HG02938 (cell line): ENCODE measurements around the gene VAT1L.

Source experiments
- ATAC-seq: cut with Tn5 transposase; IDR thresholded peaks from one replicate; pipeline ENCODE4 v1.9.1; 2021; ENCODE audit warnings: mild to moderate bottlenecking, moderate library complexity; ENCODE audit not compliant: unreplicated experiment

The VAT1L gene

GRCh38 chr16:77905374-77905920, 117.1 kb downstream of the VAT1L start:
- ATAC-seq, result no peak

GRCh38 chr16:77910021-77910420, 121.7 kb downstream of the VAT1L start:
- ATAC-seq, result no peak

- ATAC-seq, result no peak
These were observed 124.3 kb downstream of the VAT1L start for GRCh38 chr16:77912617-77913016.

GRCh38 chr16:77913738-77914253, 125.4 kb downstream of the VAT1L start:
- ATAC-seq, result no peak

- ATAC-seq, result no peak
These were observed 127.7 kb downstream of the VAT1L start for GRCh38 chr16:77916111-77916510.

- no peak for ATAC-seq
These were observed 129.6 kb downstream of the VAT1L start for GRCh38 chr16:77917971-77918370.

- ATAC-seq, result no peak
These were observed 130.7 kb downstream of the VAT1L start for GRCh38 chr16:77918809-77919707.

GRCh38 chr16:77919761-77920415, 131.5 kb downstream of the VAT1L start:
- ATAC-seq, result no peak

GRCh38 chr16:77920984-77921383, 132.6 kb downstream of the VAT1L start:
- no peak for ATAC-seq

GRCh38 chr16:77922228-77922754, 133.9 kb downstream of the VAT1L start:
- no peak for ATAC-seq

GRCh38 chr16:77925531-77925930, 137.2 kb downstream of the VAT1L start:
- no peak for ATAC-seq

GRCh38 chr16:77928096-77928495, 139.7 kb downstream of the VAT1L start:
- ATAC-seq, result no peak

GRCh38 chr16:77929004-77929403, 140.6 kb downstream of the VAT1L start:
- ATAC-seq, result no peak

- ATAC-seq, result no peak
These were observed 142.7 kb downstream of the VAT1L start for GRCh38 chr16:77931058-77931457.

GRCh38 chr16:77937473-77938149, 149.2 kb downstream of the VAT1L start:
- ATAC-seq, result no peak

GRCh38 chr16:77938913-77939312, 150.5 kb downstream of the VAT1L start:
- no peak for ATAC-seq

- no peak for ATAC-seq
These were observed 151.6 kb downstream of the VAT1L start for GRCh38 chr16:77939968-77940367.

- no peak for ATAC-seq
These were observed 155.4 kb downstream of the VAT1L start for GRCh38 chr16:77943801-77944200.

GRCh38 chr16:77944631-77945030, 156.3 kb downstream of the VAT1L start:
- ATAC-seq, result no peak

GRCh38 chr16:77945126-77945525, 156.8 kb downstream of the VAT1L start:
- ATAC-seq, result no peak

GRCh38 chr16:77946823-77947222, 158.5 kb downstream of the VAT1L start:
- no peak for ATAC-seq
